ENCODE measurements around the gene PPP1R13B.
A peak's percentile ranks its signal among the peaks of the same experiment; 100 is the strongest.

Gene PPP1R13B

DNA sequence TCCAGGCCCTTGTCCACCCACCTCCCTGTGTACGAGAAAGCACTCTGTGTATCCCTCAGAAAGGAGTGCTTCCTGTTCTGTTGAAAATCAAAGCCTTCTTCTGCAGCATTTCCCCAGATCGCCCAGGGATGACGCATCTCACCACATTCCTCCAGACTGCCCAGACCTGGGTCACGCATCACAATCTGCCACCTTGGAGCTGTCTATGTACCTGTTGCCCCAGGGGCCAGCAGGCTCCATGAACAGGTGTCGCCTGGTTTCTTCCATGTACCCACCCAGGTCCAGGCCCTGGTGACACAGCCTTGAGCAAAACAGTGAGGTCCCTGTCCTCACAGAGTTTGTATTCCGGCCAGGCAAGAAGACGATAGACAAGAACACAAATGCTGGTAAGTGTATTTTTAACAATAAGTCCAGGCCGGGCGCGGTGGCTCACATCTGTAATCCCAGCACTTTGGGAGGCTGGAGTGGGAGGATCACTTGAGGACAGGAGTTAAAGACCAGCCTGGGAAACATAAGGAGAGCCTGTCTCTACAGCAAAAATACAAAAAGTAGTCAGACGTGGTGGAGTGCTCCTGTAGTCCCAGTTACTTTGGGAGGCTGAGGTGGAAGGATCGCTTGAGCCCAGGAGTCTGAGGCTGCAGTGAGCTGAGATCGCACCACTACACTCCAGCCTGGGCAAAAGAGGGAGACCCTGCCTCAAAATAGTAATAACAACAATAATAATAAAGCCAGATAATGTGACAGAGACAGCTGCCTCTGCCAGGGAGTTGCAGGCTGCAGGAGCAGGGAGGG lies 6.8 kb upstream of the PPP1R13B start:
- no peak for TF ChIP-seq POLR2AphosphoS5 (IDR thresholded peaks at IDR 0.05; ENCODE audit: low read depth, low read length)
- no peak for TF ChIP-seq FOXP2 (optimal IDR thresholded peaks at IDR 0.05; ENCODE audit: borderline replicate concordance, extremely low read depth, extremely low read length, insufficient read depth)
- TF ChIP-seq REST (IDR thresholded peaks at IDR 0.05; ENCODE audit: insufficient read depth in 1 of 2, low read depth in 2 of 2, low read length in 2 of 2) = no peak
- TF ChIP-seq TAF1 (IDR thresholded peaks at IDR 0.05; ENCODE audit: borderline replicate concordance, insufficient read depth, low read length) = no peak
- TF ChIP-seq SIN3A (IDR thresholded peaks at IDR 0.05; ENCODE audit: borderline replicate concordance, insufficient read depth, low read length) = no peak

GRCh38 chr14:103849151-103849886 lies 1.9 kb upstream of the PPP1R13B start:
- TF ChIP-seq FOXP2 (optimal IDR thresholded peaks at IDR 0.05; ENCODE audit: borderline replicate concordance, extremely low read depth, extremely low read length, insufficient read depth) = no peak
- TF ChIP-seq SIN3A (IDR thresholded peaks at IDR 0.05; ENCODE audit: borderline replicate concordance, insufficient read depth, low read length) = no peak
- TF ChIP-seq POLR2AphosphoS5 (IDR thresholded peaks at IDR 0.05; ENCODE audit: low read depth, low read length) = no peak
- no peak for TF ChIP-seq REST (IDR thresholded peaks at IDR 0.05; ENCODE audit: insufficient read depth in 1 of 2, low read depth in 2 of 2, low read length in 2 of 2)
- TF ChIP-seq TAF1 (IDR thresholded peaks at IDR 0.05; ENCODE audit: borderline replicate concordance, insufficient read depth, low read length) = no peak

- TF ChIP-seq FOXP2 (optimal IDR thresholded peaks at IDR 0.05; ENCODE audit: borderline replicate concordance, extremely low read depth, extremely low read length, insufficient read depth) (no peak), POLR2AphosphoS5 (IDR thresholded peaks at IDR 0.05; ENCODE audit: low read depth, low read length) (no peak), TAF1 (IDR thresholded peaks at IDR 0.05; ENCODE audit: borderline replicate concordance, insufficient read depth, low read length) (no peak), SIN3A (IDR thresholded peaks at IDR 0.05; ENCODE audit: borderline replicate concordance, insufficient read depth, low read length) (no peak), REST (IDR thresholded peaks at IDR 0.05; ENCODE audit: insufficient read depth in 1 of 2, low read depth in 2 of 2, low read length in 2 of 2) (no peak)
These were observed 1.1 kb upstream of the PPP1R13B start for GRCh38 chr14:103848175-103849077.

DNA sequence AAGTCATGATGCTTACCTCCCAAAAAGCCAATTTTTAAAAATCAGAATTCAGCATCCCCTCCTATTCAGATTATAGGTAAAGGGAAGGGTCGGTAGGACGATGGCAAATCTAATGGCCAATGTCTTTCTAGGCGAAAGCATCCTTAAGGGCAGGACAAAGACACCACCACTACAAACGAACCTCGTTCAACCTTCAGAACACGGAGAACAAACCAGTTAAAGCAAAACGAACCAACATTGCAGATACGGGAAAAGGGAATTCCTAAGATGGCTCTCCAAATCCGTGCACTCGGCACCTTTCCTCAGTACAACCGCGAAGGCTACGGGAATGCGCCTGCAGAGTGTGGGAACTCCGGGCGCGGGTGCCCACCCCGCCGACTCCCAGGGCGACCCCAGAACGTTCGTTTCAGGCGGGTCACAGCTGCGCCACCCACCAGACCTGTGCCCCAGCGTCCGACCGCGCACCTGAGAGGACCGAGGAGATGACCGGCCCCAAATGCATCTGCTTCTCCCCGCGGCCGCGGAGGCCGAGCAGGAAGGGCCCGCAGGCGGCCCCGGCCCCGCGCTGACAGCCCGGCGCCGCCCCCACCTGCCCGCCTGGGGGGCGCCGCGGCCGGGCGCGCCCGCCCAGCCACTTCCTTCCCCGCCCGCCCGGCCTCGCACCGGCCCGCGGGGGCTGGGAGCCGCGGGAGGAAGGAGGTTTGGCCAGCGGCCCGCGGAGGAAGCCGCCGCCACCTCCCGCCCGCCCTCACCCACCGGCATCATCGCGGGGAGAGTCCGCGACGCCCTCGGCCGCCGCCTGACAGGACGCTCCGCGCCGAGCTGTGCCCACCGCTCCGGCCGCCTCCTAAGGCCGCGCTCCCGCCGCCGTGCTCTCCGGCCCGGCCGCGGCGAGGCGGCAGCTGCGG lies 578 bp downstream of the PPP1R13B start:
- TF ChIP-seq POLR2AphosphoS5 (IDR thresholded peaks at IDR 0.05; ENCODE audit: low read depth, low read length) = no peak
- no peak for TF ChIP-seq SIN3A (IDR thresholded peaks at IDR 0.05; ENCODE audit: borderline replicate concordance, insufficient read depth, low read length)
- no peak for TF ChIP-seq TAF1 (IDR thresholded peaks at IDR 0.05; ENCODE audit: borderline replicate concordance, insufficient read depth, low read length)
- TF ChIP-seq FOXP2 (optimal IDR thresholded peaks at IDR 0.05; ENCODE audit: borderline replicate concordance, extremely low read depth, extremely low read length, insufficient read depth) = peak; percentile 9
